K562 (cell line): Measurements from ENCODE around the gene A1BG. TPM values are rescaled to one million over a fixed set of nuclear protein-coding genes. Genes with fewer than 3 reads are reported as not detected.
A peak's percentile ranks its signal among the peaks of the same experiment; 100 is the strongest.

Experiments
- ETS2 ChIP-seq: IDR thresholded peaks from 2 replicates; pipeline ENCODE4 v1.6.1; 2016; ENCODE audit warnings: borderline replicate concordance, missing genetic modification characterization, mild to moderate bottlenecking, moderate library complexity, missing compliant biosample characterization; ENCODE audit not compliant: poor library complexity, severe bottlenecking
- EWSR1 ChIP-seq: fragments of 450-650 bp; IDR thresholded peaks from 2 replicates; pipeline ENCODE4 v1.6.1; 2018; ENCODE audit warnings: borderline replicate concordance, mild to moderate bottlenecking, low read depth, moderate library complexity; ENCODE audit not compliant: partially characterized antibody
- GATAD2A ChIP-seq: fragments of 450-650 bp; IDR thresholded peaks from 2 replicates; pipeline ENCODE4 v1.6.1; 2017
- HINFP ChIP-seq: fragments of 450-650 bp; conservative IDR thresholded peaks from 2 replicates; pipeline ENCODE4 v1.6.1; 2016; ENCODE audit warnings: missing genetic modification characterization, low read depth, mild to moderate bottlenecking, control low read depth, missing compliant biosample characterization
- KDM5B ChIP-seq: fragments of 200-600 bp; sonication (generic); IDR thresholded peaks from 2 replicates; pipeline ENCODE4 v1.6.1; 2012; ENCODE audit warnings: low read depth, mild to moderate bottlenecking, moderate library complexity, low read length, control low read depth, inconsistent platforms; ENCODE audit not compliant: insufficient replicate concordance
- NFRKB ChIP-seq: fragments of 450-650 bp; IDR thresholded peaks from 2 replicates; pipeline ENCODE4 v1.6.1; 2016; ENCODE audit warnings: low read depth
- NR2F6 ChIP-seq: fragments of 450-650 bp; formaldehyde crosslinking; IDR thresholded peaks from 2 replicates; pipeline ENCODE4 v1.4.0; 2020; ENCODE audit warnings: mild to moderate bottlenecking
- PYGO2 ChIP-seq: fragments of 450-650 bp; IDR thresholded peaks from 2 replicates; pipeline ENCODE4 v1.6.1; 2016; ENCODE audit warnings: mild to moderate bottlenecking, missing genetic modification characterization, moderate library complexity, missing compliant biosample characterization
- RBM22 ChIP-seq: fragments of 200-400 bp; formaldehyde crosslinking; IDR thresholded peaks from 2 replicates; pipeline ENCODE4 v1.6.1; 2018; ENCODE audit warnings: low read length, low read depth; ENCODE audit not compliant: poor library complexity, severe bottlenecking
- SNRNP70 ChIP-seq: fragments of 200-400 bp; formaldehyde crosslinking; optimal IDR thresholded peaks from 2 replicates; pipeline ENCODE3; 2017; ENCODE audit warnings: low read depth, low read length
- STAT6 ChIP-seq: sonication (generic); formaldehyde crosslinking; IDR thresholded peaks from 2 replicates; pipeline ENCODE4 v1.8.1; 2023; ENCODE audit warnings: mild to moderate bottlenecking, missing genetic modification reagents
- TAF9B ChIP-seq: fragments of 450-650 bp; IDR thresholded peaks from 2 replicates; pipeline ENCODE4 v1.6.1; 2018; ENCODE audit warnings: mild to moderate bottlenecking; ENCODE audit not compliant: partially characterized antibody
- ZBED1 ChIP-seq: IDR thresholded peaks from 2 replicates; pipeline ENCODE4 v1.6.1; 2014
- ZC3H8 ChIP-seq: fragments of 450-650 bp; IDR thresholded peaks from 2 replicates; pipeline ENCODE4 v1.6.1; 2017
- ZNF444 ChIP-seq: fragments of 250-450 bp; sonication (Bioruptor Pico); IDR thresholded peaks from 2 replicates; pipeline ENCODE4 v1.4.0; 2020; ENCODE audit warnings: mild to moderate bottlenecking, moderate library complexity
- ZNF561 ChIP-seq: fragments of 450-650 bp; formaldehyde crosslinking; conservative IDR thresholded peaks from 2 replicates; pipeline ENCODE4 v1.4.0; 2020; ENCODE audit warnings: mild to moderate bottlenecking, moderate library complexity
- ZNF696 ChIP-seq: fragments of 250-450 bp; sonication (Bioruptor Pico); conservative IDR thresholded peaks from 2 replicates; pipeline ENCODE4 v1.4.0; 2020; ENCODE audit warnings: mild to moderate bottlenecking, moderate library complexity
- polyA plus RNA-seq, 8 experiments: library from polyadenylated mRNA; depleted of rRNA in 4 of 8; stranded (reverse) in 5 of 8; unstranded in 3 of 8; fragments of >200 nt; fragmentation: Nextera tagmentation in 2 of 8; fragmentation: Illumina TruSeq in 1 of 8; extraction: Ambion mirVana in 2 of 8; extraction: Trizol in 1 of 8; gene quantifications; 2 replicates each; pipeline versions ENCODE4 v1.2.1 to v1.2.3, GENCODE V29; 2011 to 2014; ENCODE audit warnings: inconsistent platforms in 1 of 8, missing spikeins in 1 of 8
- total RNA-seq, 7 experiments: library from RNA; depleted of rRNA in 6 of 7; stranded (reverse); fragments of >200 nt in 6 of 7; fragmentation: Illumina TruSeq in 2 of 7; extraction: Trizol in 2 of 7; gene quantifications; 2 replicates each; pipeline versions ENCODE4 v1.2.1 to v1.2.3, GENCODE V29; 2011 to 2021; ENCODE audit warnings: low replicate concordance in 1 of 7
- TF ChIP-seq, protein P1 (sequence below): sonication (generic); formaldehyde crosslinking; IDR thresholded peaks from 2 replicates; pipeline ENCODE4 v1.8.1; 2022; ENCODE audit warnings: missing genetic modification reagents
- TF ChIP-seq, protein P2 (sequence below): fragments of 250-450 bp; sonication (Bioruptor Pico); IDR thresholded peaks from 2 replicates; pipeline ENCODE4 v1.8.0; 2021; ENCODE audit warnings: borderline replicate concordance, mild to moderate bottlenecking, moderate library complexity; ENCODE audit not compliant: poor library complexity, severe bottlenecking
- TF ChIP-seq, protein P3 (sequence below): fragments of 250-450 bp; sonication (Bioruptor Pico); IDR thresholded peaks from 2 replicates; pipeline ENCODE4 v1.5.1; 2021; ENCODE audit warnings: mild to moderate bottlenecking

The A1BG gene
- total and polyA plus RNA-seq, 9 of the 15 experiments (the other 6 are each of a cell fraction or from before 2014, with no cell fraction given): 0.10 to 19.8 (median 2.6) TPM

DNA sequence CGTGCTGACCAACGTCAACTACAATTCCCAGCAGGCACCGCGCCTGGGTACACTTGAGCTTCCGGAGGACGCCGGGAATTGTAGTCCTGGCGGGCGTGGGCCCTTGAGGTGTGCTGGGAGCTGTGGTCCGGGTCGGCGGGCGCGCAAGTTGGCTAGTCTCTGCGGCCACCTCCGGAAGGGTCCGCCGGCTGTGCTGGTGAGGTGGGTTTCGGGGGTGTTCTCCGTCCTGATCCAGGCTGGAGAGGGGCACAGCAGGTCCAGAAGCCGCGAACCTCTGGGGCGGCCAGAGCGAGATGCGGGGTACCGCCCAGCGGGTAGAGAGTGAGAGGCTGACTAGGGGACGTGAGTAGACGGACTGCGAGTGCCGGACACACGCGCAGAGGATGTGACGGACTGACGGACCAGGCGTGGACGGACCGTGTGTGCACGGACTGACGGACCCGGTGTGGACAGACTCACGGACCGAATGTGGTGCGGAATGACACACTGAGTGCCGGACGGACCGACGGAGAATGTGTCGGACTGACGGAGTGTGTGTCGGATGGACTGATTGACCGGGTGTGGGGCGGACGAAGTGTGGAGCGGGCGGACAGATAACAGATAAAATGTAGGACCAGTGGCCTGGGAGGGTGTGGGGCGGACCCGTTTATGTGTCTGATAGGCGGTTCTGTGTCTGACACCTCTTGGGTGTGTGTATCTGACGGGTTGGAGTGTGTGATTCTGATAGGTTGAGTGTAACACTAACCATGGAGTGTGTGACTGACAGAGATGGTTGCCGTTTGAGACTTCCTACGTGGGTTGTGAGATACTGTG is 26.2 kb downstream of the A1BG start, which contains the start of gene ZSCAN22 (continued):
- no peak for TF ChIP-seq ZNF561
- TF ChIP-seq ZNF444 (CRISPR knock-in tag): no peak
- 0 out of 2 replicates have a peak, but pooled peaks have one; percentile 22 for TF ChIP-seq HINFP
- TF ChIP-seq EWSR1: no peak
- no peak for TF ChIP-seq SNRNP70
- peak; percentile 27 for TF ChIP-seq RBM22
- TF ChIP-seq ETS2: peak; percentile 12
- TF ChIP-seq NFRKB: no peak
- TF ChIP-seq ZC3H8: peak; percentile 84; the same call in 1 of the 2 replicates
- no peak for TF ChIP-seq ZNF696 (CRISPR knock-in tag)
- TF ChIP-seq, protein P1, sequence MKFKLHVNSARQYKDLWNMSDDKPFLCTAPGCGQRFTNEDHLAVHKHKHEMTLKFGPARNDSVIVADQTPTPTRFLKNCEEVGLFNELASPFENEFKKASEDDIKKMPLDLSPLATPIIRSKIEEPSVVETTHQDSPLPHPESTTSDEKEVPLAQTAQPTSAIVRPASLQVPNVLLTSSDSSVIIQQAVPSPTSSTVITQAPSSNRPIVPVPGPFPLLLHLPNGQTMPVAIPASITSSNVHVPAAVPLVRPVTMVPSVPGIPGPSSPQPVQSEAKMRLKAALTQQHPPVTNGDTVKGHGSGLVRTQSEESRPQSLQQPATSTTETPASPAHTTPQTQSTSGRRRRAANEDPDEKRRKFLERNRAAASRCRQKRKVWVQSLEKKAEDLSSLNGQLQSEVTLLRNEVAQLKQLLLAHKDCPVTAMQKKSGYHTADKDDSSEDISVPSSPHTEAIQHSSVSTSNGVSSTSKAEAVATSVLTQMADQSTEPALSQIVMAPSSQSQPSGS (CRISPR knock-in tag): no peak
- TF ChIP-seq KDM5B: peak; percentile 72
- no peak for TF ChIP-seq ZBED1
- TF ChIP-seq, protein P2, sequence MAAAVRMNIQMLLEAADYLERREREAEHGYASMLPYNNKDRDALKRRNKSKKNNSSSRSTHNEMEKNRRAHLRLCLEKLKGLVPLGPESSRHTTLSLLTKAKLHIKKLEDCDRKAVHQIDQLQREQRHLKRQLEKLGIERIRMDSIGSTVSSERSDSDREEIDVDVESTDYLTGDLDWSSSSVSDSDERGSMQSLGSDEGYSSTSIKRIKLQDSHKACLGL (CRISPR knock-in tag): peak; percentile 14
- no peak for TF ChIP-seq PYGO2 (tag)
- TF ChIP-seq STAT6: no peak; the same call in 1 of the 2 replicates
- TF ChIP-seq GATAD2A: peak; percentile 76; the same call in 1 of the 2 replicates
- TF ChIP-seq NR2F6 (CRISPR knock-in tag): no peak
- TF ChIP-seq, protein P3, sequence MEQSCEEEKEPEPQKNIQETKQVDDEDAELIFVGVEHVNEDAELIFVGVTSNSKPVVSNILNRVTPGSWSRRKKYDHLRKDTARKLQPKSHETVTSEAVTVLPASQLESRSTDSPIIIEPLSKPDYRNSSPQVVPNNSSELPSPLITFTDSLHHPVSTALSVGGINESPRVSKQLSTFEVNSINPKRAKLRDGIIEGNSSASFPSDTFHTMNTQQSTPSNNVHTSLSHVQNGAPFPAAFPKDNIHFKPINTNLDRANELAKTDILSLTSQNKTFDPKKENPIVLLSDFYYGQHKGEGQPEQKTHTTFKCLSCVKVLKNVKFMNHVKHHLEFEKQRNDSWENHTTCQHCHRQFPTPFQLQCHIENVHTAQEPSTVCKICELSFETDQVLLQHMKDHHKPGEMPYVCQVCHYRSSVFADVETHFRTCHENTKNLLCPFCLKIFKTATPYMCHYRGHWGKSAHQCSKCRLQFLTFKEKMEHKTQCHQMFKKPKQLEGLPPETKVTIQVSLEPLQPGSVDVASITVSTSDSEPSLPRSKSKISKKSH (CRISPR knock-in tag): no peak
- peak; percentile 81 for TF ChIP-seq TAF9B
